ENCODE measurements around the gene TET2. TPM values are rescaled to one million over a fixed set of nuclear protein-coding genes. Genes with fewer than 3 reads are reported as not detected.

TET2 gene
- total and polyA plus RNA-seq, 4 donors: 14.0 to 32.9 (median 23.4) TPM

DNA sequence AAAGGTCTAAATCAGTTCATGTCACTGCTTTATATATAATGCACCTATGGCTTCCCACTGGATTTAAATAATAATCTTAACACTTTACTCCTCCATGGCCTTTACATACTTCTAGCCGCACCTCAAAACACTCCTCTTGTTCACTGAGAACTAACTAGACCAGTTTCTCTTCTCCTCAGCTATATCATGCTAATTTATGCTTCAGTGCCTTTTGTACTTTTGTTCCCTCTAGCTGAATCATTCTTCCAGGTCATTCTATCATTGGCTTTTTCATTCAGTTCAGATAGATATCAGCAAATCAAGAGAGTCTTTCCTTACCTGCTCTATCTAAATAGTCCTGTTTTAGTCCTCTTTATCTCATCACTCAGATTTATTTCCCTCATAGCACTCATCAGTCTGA is 64.2 kb downstream of the TET2 start:
- peaks cover 4% of the 10 kb centered on the region for H3K4me1 ChIP-seq (ENCODE audit: control insufficient read depth, insufficient read depth, low read length)
- no peak for DNase-seq (ENCODE audit: low read depth in 4 of 6, low spot score in 6 of 6)
- H3K27me3 ChIP-seq (ENCODE audit: control insufficient read depth, insufficient read depth, low read length): no peaks in the 10 kb centered on the region
- H3K27ac ChIP-seq (ENCODE audit: low read depth, low read length): no peak overlapping the region
- H3K36me3 ChIP-seq (ENCODE audit: control insufficient read depth, insufficient read depth, low read length): no peaks in the 10 kb centered on the region
- WGBS (ENCODE audit: insufficient coverage): 91% methylated on average over 1 of the region's 1 CpG
- H3K9me3 ChIP-seq (ENCODE audit: control insufficient read depth, insufficient read depth, low read length): no peaks in the 10 kb centered on the region
- H3K4me3 ChIP-seq (ENCODE audit: low read depth, low read length): no peak overlapping the region

GRCh38 chr4:105215609-105216313 is 69.1 kb downstream of the TET2 start:
- Histone ChIP-seq H3K27me3 (ENCODE audit: control insufficient read depth, insufficient read depth, low read length) (no peaks in the 10 kb centered on the region), H3K4me1 (ENCODE audit: control insufficient read depth, insufficient read depth, low read length) (peaks cover 4% of the 10 kb centered on the region), H3K4me3 (ENCODE audit: low read depth, low read length) (no peak overlapping the region), H3K36me3 (ENCODE audit: control insufficient read depth, insufficient read depth, low read length) (no peaks in the 10 kb centered on the region), H3K9me3 (ENCODE audit: control insufficient read depth, insufficient read depth, low read length) (no peaks in the 10 kb centered on the region), H3K27ac (ENCODE audit: low read depth, low read length) (no peak overlapping the region)
- 100% methylated on average over 1 of the region's 4 CpGs for whole genome bisulfite sequencing (ENCODE audit: insufficient coverage)
- DNase-seq (ENCODE audit: low read depth in 4 of 6, low spot score in 6 of 6): peak in 1 of 6 donors; percentile 17

- H3K36me3 ChIP-seq (ENCODE audit: control insufficient read depth, insufficient read depth, low read length): no peaks in the 10 kb centered on the region
- H3K27me3 ChIP-seq (ENCODE audit: control insufficient read depth, insufficient read depth, low read length): no peaks in the 10 kb centered on the region
- no peaks in the 10 kb centered on the region for H3K4me1 ChIP-seq (ENCODE audit: control insufficient read depth, insufficient read depth, low read length)
- no peak for DNase-seq (ENCODE audit: low read depth in 4 of 6, low spot score in 6 of 6)
- H3K4me3 ChIP-seq (ENCODE audit: low read depth, low read length): no peak overlapping the region
- H3K27ac ChIP-seq (ENCODE audit: low read depth, low read length): no peak overlapping the region
- no CpG with 5 or more reads among the region's 1 CpG for WGBS (ENCODE audit: insufficient coverage)
- H3K9me3 ChIP-seq (ENCODE audit: control insufficient read depth, insufficient read depth, low read length): no peaks in the 10 kb centered on the region
These were observed 78.8 kb downstream of the TET2 start for GRCh38 chr4:105225500-105225899.

GRCh38 chr4:105227054-105227453 is 80.4 kb downstream of the TET2 start:
- Histone ChIP-seq H3K36me3 (ENCODE audit: control insufficient read depth, insufficient read depth, low read length) (no peaks in the 10 kb centered on the region), H3K4me3 (ENCODE audit: low read depth, low read length) (no peak overlapping the region), H3K4me1 (ENCODE audit: control insufficient read depth, insufficient read depth, low read length) (no peaks in the 10 kb centered on the region), H3K9me3 (ENCODE audit: control insufficient read depth, insufficient read depth, low read length) (no peaks in the 10 kb centered on the region), H3K27ac (ENCODE audit: low read depth, low read length) (no peak overlapping the region), H3K27me3 (ENCODE audit: control insufficient read depth, insufficient read depth, low read length) (no peaks in the 10 kb centered on the region)
- no CpG with 5 or more reads among the region's 1 CpG for WGBS (ENCODE audit: insufficient coverage)
- DNase-seq (ENCODE audit: low read depth in 4 of 6, low spot score in 6 of 6): no peak

DNA sequence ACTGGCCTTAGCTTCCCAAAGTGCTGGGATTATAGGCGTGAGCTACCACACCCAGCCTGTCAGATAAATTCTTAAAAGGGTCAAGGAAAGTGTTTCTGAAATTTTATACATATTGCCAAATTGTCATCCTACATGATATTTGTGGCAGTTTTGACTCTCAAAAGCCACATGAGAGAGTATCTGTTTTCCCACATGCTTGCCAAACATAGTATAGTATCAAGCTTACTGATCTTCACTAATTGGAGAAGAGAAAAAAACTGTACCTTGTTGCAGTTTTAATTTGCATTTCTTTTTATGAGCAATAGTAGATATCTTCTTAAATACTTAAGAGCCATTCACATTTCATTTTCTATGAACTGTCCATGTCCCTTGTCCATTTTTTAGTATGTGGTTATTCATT is 83.6 kb downstream of the TET2 start:
- H3K27me3 ChIP-seq (ENCODE audit: control insufficient read depth, insufficient read depth, low read length): no peaks in the 10 kb centered on the region
- H3K9me3 ChIP-seq (ENCODE audit: control insufficient read depth, insufficient read depth, low read length): no peaks in the 10 kb centered on the region
- WGBS (ENCODE audit: insufficient coverage): no CpG with 5 or more reads among the region's 1 CpG
- H3K4me3 ChIP-seq (ENCODE audit: low read depth, low read length): no peak overlapping the region
- DNase-seq (ENCODE audit: low read depth in 4 of 6, low spot score in 6 of 6): no peak
- H3K36me3 ChIP-seq (ENCODE audit: control insufficient read depth, insufficient read depth, low read length): no peaks in the 10 kb centered on the region
- H3K27ac ChIP-seq (ENCODE audit: low read depth, low read length): no peak overlapping the region
- no peaks in the 10 kb centered on the region for H3K4me1 ChIP-seq (ENCODE audit: control insufficient read depth, insufficient read depth, low read length)

DNA sequence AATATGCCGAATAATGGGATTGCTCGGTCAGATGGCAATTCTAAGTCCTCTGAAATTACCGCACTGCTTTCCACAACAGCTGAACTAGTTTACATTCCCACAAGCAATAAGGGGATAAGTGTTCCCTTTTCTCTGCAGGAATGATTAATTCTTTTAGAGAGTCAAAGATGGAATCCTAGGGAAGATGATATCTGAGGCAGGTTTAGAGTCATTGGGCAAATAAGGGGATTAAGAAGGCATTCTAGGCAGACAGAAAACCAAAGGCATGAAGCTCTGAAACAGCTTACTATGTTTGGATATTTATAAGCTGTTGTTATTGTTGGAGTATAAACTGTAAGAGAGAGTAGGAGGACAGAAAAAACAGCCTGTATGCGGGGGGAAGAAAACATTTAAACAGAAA is 85.7 kb downstream of the TET2 start:
- DNase-seq (ENCODE audit: low read depth in 4 of 6, low spot score in 6 of 6): no peak
- H3K27ac ChIP-seq (ENCODE audit: low read depth, low read length): no peak overlapping the region
- no peaks in the 10 kb centered on the region for H3K4me1 ChIP-seq (ENCODE audit: control insufficient read depth, insufficient read depth, low read length)
- H3K27me3 ChIP-seq (ENCODE audit: control insufficient read depth, insufficient read depth, low read length): no peaks in the 10 kb centered on the region
- WGBS (ENCODE audit: insufficient coverage): no CpG with 5 or more reads among the region's 4 CpGs
- H3K9me3 ChIP-seq (ENCODE audit: control insufficient read depth, insufficient read depth, low read length): no peaks in the 10 kb centered on the region
- no peak overlapping the region for H3K4me3 ChIP-seq (ENCODE audit: low read depth, low read length)
- H3K36me3 ChIP-seq (ENCODE audit: control insufficient read depth, insufficient read depth, low read length): no peaks in the 10 kb centered on the region

DNA sequence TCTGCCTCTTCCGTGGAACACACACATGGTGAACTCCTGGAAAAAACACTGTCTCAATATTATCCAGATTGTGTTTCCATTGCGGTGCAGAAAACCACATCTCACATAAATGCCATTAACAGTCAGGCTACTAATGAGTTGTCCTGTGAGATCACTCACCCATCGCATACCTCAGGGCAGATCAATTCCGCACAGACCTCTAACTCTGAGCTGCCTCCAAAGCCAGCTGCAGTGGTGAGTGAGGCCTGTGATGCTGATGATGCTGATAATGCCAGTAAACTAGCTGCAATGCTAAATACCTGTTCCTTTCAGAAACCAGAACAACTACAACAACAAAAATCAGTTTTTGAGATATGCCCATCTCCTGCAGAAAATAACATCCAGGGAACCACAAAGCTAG is 87.9 kb downstream of the TET2 start:
- Histone ChIP-seq H3K27me3 (ENCODE audit: control insufficient read depth, insufficient read depth, low read length) (no peaks in the 10 kb centered on the region), H3K36me3 (ENCODE audit: control insufficient read depth, insufficient read depth, low read length) (no peaks in the 10 kb centered on the region), H3K4me1 (ENCODE audit: control insufficient read depth, insufficient read depth, low read length) (no peaks in the 10 kb centered on the region), H3K9me3 (ENCODE audit: control insufficient read depth, insufficient read depth, low read length) (no peaks in the 10 kb centered on the region), H3K27ac (ENCODE audit: low read depth, low read length) (no peak overlapping the region), H3K4me3 (ENCODE audit: low read depth, low read length) (no peak overlapping the region)
- WGBS (ENCODE audit: insufficient coverage): 76% methylated on average over 2 of the region's 4 CpGs
- peak in 1 of 6 donors; percentile 14 for DNase-seq (ENCODE audit: low read depth in 4 of 6, low spot score in 6 of 6)

- H3K4me3 ChIP-seq (ENCODE audit: low read depth, low read length): no peak overlapping the region
- 96% methylated on average over 4 of the region's 4 CpGs for WGBS (ENCODE audit: insufficient coverage)
- no peak overlapping the region for H3K27ac ChIP-seq (ENCODE audit: low read depth, low read length)
- no peaks in the 10 kb centered on the region for H3K27me3 ChIP-seq (ENCODE audit: control insufficient read depth, insufficient read depth, low read length)
- H3K9me3 ChIP-seq (ENCODE audit: control insufficient read depth, insufficient read depth, low read length): no peaks in the 10 kb centered on the region
- H3K36me3 ChIP-seq (ENCODE audit: control insufficient read depth, insufficient read depth, low read length): no peaks in the 10 kb centered on the region
- peaks cover under 1% of the 10 kb centered on the region for H3K4me1 ChIP-seq (ENCODE audit: control insufficient read depth, insufficient read depth, low read length)
- no peak for DNase-seq (ENCODE audit: low read depth in 4 of 6, low spot score in 6 of 6)
These were observed 89.7 kb downstream of the TET2 start for GRCh38 chr4:105236202-105236915.

- Histone ChIP-seq H3K4me1 (ENCODE audit: control insufficient read depth, insufficient read depth, low read length) (peaks cover 4% of the 10 kb centered on the region), H3K9me3 (ENCODE audit: control insufficient read depth, insufficient read depth, low read length) (no peaks in the 10 kb centered on the region), H3K36me3 (ENCODE audit: control insufficient read depth, insufficient read depth, low read length) (no peaks in the 10 kb centered on the region), H3K4me3 (ENCODE audit: low read depth, low read length) (no peak overlapping the region), H3K27ac (ENCODE audit: low read depth, low read length) (no peak overlapping the region), H3K27me3 (ENCODE audit: control insufficient read depth, insufficient read depth, low read length) (no peaks in the 10 kb centered on the region)
- peak in 1 of 6 donors; percentile 32 for DNase-seq (ENCODE audit: low read depth in 4 of 6, low spot score in 6 of 6)
- WGBS (ENCODE audit: insufficient coverage): 79% methylated on average over 2 of the region's 2 CpGs
These were observed 90.2 kb downstream of the TET2 start for GRCh38 chr4:105236916-105237311.

DNA sequence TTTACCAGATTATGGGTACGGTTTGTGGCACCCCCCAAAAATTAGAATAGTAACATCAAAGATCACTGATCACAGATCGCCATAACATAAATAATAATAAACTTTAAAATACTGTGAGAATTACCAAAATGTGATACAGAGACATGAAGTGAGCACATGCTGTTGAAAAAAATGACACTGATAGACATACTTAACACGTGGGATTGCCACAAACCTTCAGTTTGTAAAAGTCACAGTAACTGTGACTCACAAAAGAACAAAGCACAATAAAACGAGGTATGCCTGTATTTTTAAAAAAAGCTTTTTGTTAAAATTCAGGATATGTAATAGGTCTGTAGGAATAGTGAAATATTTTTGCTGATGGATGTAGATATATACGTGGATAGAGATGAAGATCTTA is 93.4 kb downstream of the TET2 start:
- H3K27ac ChIP-seq (ENCODE audit: low read depth, low read length): no peak overlapping the region
- 50% methylated on average over 2 of the region's 5 CpGs for WGBS (ENCODE audit: insufficient coverage)
- H3K36me3 ChIP-seq (ENCODE audit: control insufficient read depth, insufficient read depth, low read length): peaks cover 3% of the 10 kb centered on the region
- H3K9me3 ChIP-seq (ENCODE audit: control insufficient read depth, insufficient read depth, low read length): no peaks in the 10 kb centered on the region
- H3K4me1 ChIP-seq (ENCODE audit: control insufficient read depth, insufficient read depth, low read length): peaks cover 4% of the 10 kb centered on the region
- H3K27me3 ChIP-seq (ENCODE audit: control insufficient read depth, insufficient read depth, low read length): no peaks in the 10 kb centered on the region
- DNase-seq (ENCODE audit: low read depth in 4 of 6, low spot score in 6 of 6): no peak
- H3K4me3 ChIP-seq (ENCODE audit: low read depth, low read length): no peak overlapping the region
